HepG2 (cell line): ENCODE measurements around the gene GRIN2C. TPM values are rescaled to one million over a fixed set of nuclear protein-coding genes. Genes with fewer than 3 reads are reported as not detected.
A peak's percentile ranks its signal among the peaks of the same experiment; 100 is the strongest.

ENCODE experiments used
- CSRNP1 ChIP-seq: sonication (generic); formaldehyde crosslinking; IDR thresholded peaks from 2 replicates; pipeline ENCODE4 v1.8.1; 2023; ENCODE audit warnings: mild to moderate bottlenecking, missing genetic modification reagents
- GRHL1 ChIP-seq: sonication (generic); formaldehyde crosslinking; conservative IDR thresholded peaks from 2 replicates; pipeline ENCODE4 v1.8.0; 2022; ENCODE audit warnings: missing genetic modification reagents
- NCOA1 ChIP-seq: sonication (generic); formaldehyde crosslinking; IDR thresholded peaks from 2 replicates; pipeline ENCODE4 v1.9.0; 2021; ENCODE audit warnings: missing genetic modification reagents
- SAP130 ChIP-seq: IDR thresholded peaks from 2 replicates; pipeline ENCODE4 v1.6.1; 2016; ENCODE audit warnings: low read depth
- ZBTB2 ChIP-seq: sonication (generic); formaldehyde crosslinking; IDR thresholded peaks from 2 replicates; pipeline ENCODE4 v1.8.0; 2022; ENCODE audit warnings: low read depth, missing genetic modification reagents
- ZFP91 ChIP-seq: sonication (generic); formaldehyde crosslinking; IDR thresholded peaks from 2 replicates; pipeline ENCODE4 v1.9.0; 2022; ENCODE audit warnings: missing genetic modification reagents, mild to moderate bottlenecking, borderline replicate concordance
- ZMYM2 ChIP-seq: sonication (generic); formaldehyde crosslinking; IDR thresholded peaks from 2 replicates; pipeline ENCODE4 v1.8.0; 2022; ENCODE audit warnings: mild to moderate bottlenecking, missing genetic modification reagents
- ZNF274 ChIP-seq: sonication (generic); formaldehyde crosslinking; IDR thresholded peaks from 2 replicates; pipeline ENCODE4 v1.5.1; 2020; ENCODE audit warnings: mild to moderate bottlenecking, missing genetic modification reagents
- ZNF329 ChIP-seq: sonication (generic); formaldehyde crosslinking; IDR thresholded peaks from 2 replicates; pipeline ENCODE4 v1.9.0; 2021; ENCODE audit warnings: low read depth, mild to moderate bottlenecking, missing genetic modification reagents
- ZNF503 ChIP-seq: sonication (generic); formaldehyde crosslinking; IDR thresholded peaks from 2 replicates; pipeline ENCODE4 v1.4.0; 2020; ENCODE audit warnings: missing genetic modification reagents
- ZNF564 ChIP-seq: sonication (generic); formaldehyde crosslinking; IDR thresholded peaks from 2 replicates; pipeline ENCODE4 v1.8.1; 2023; ENCODE audit warnings: mild to moderate bottlenecking, missing genetic modification reagents
- ZSCAN5A ChIP-seq: sonication (generic); formaldehyde crosslinking; IDR thresholded peaks from 2 replicates; pipeline ENCODE4 v1.8.0; 2022; ENCODE audit warnings: mild to moderate bottlenecking, missing genetic modification reagents, borderline replicate concordance
- polyA plus RNA-seq, 8 experiments: library from polyadenylated mRNA; depleted of rRNA in 3 of 8; stranded (reverse) in 7 of 8; unstranded in 1 of 8; fragments of >200 nt; fragmentation: Illumina TruSeq in 4 of 8; extraction: Trizol in 4 of 8; gene quantifications; 2 replicates each; pipeline versions ENCODE4 v1.2.1 to v1.2.3, GENCODE V29; 2011 to 2016; ENCODE audit warnings: low read depth in 4 of 8, missing spikeins in 1 of 8, mixed read lengths in 1 of 8; ENCODE audit not compliant: insufficient read depth in 1 of 8
- total RNA-seq, 5 experiments: library from RNA; depleted of rRNA; stranded (reverse); fragments of >200 nt; fragmentation: Illumina TruSeq; extraction: Trizol; gene quantifications; 2 replicates each; pipeline ENCODE4 v1.2.3, GENCODE V29; 2016; ENCODE audit warnings: low read depth in 1 of 5

The GRIN2C gene
- total and polyA plus RNA-seq, 2 of the 13 experiments (the other 11 are each of a cell fraction or from before 2014, with no cell fraction given) = 0.03 to 0.11 TPM

GRCh38 chr17:74873037-74873873 is 13.6 kb upstream of the GRIN2C start (continued):
- TF ChIP-seq CSRNP1 (CRISPR knock-in tag) (peak; percentile 40; the same call in 1 of the 2 replicates), ZNF274 (CRISPR knock-in tag) (no peak; the same call in none of the 2 replicates), ZNF329 (no peak), ZBTB2 (no peak), ZSCAN5A (CRISPR knock-in tag) (peak; percentile 58; the same call in 1 of the 2 replicates), SAP130 (CRISPR knock-in tag) (peak; percentile 83), GRHL1 (no peak), ZNF564 (CRISPR knock-in tag) (no peak), ZMYM2 (CRISPR knock-in tag) (no peak), NCOA1 (no peak), ZNF503 (0 out of 2 replicates have a peak, but pooled peaks have one; percentile 40), ZFP91 (peak; percentile 57; the same call in 1 of the 2 replicates)
